AG09309 (cell line): ENCODE results near the gene TMEM9.

ENCODE experiments used
- DNase-seq: peaks from one replicate; pipeline ENCODE4 v3.0.0-alpha.2; 2010; ENCODE audit warnings: low read depth
- H3K4me3 ChIP-seq: 2 replicates; pipeline ENCODE4 v1.5.1; 2011; ENCODE audit warnings: mild to moderate bottlenecking, low read depth, low read length, moderate library complexity; ENCODE audit not compliant: control insufficient read depth
- CTCF ChIP-seq: IDR thresholded peaks from 2 replicates; pipeline ENCODE4 v1.5.1; 2011; ENCODE audit warnings: mild to moderate bottlenecking, low read depth, low read length, inconsistent platforms; ENCODE audit not compliant: insufficient read depth, control insufficient read depth; ENCODE audit errors: missing control alignments

The TMEM9 gene

GRCh38 chr1:201094832-201095231 lies 59.4 kb downstream of the TMEM9 start:
- TF ChIP-seq CTCF, result no peak
- no peak overlapping the region for H3K4me3 ChIP-seq
- no peak for DNase-seq

DNA sequence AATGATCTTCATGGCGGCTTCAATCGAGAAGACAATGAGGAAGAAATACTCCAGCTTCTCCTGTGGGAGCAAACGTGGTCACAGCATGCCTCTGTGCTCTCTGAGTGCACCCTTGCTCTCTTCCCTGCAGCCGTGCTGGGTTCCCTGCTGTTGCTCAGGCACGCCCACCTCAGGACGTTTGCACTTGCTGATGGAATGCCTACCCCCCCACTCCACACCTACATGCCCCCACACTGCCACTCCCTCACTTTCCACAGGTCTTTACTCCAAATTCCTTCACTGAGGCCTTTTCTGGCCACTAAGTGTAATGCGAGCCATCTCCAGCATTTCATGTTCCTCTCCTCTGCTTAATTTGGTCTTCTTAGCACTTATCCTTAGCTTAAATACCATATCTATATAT lies 60.3 kb downstream of the TMEM9 start:
- no peak for DNase-seq
- no peak for TF ChIP-seq CTCF

GRCh38 chr1:201093561-201093960 lies 60.7 kb downstream of the TMEM9 start:
- no peak for DNase-seq
- TF ChIP-seq CTCF, result no peak
- no peak overlapping the region for H3K4me3 ChIP-seq

More for the DNA sequence above, 60.3 kb downstream of the TMEM9 start:
- no peak overlapping the region for H3K4me3 ChIP-seq

DNA sequence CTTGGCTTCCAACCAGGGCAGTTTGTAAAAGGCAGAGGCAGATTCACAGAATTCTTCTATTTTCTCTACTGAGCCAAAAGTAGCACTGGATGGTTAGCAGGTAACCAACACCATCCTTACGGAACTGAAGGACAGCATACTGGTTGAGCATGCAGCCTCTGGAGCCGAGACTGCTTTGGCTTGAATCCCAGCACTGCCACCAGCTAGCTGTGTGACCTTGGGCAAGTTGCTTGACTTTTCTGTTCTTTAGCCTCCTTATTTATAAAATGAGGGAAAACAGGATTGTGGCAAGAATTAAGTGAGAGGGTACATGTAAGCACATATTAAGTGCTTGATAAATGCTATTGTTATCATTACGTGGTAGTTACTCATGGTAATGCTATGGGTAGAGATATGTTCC lies 61.5 kb downstream of the TMEM9 start:
- no peak overlapping the region for H3K4me3 ChIP-seq
- TF ChIP-seq CTCF, result no peak
- DNase-seq, result no peak

DNA sequence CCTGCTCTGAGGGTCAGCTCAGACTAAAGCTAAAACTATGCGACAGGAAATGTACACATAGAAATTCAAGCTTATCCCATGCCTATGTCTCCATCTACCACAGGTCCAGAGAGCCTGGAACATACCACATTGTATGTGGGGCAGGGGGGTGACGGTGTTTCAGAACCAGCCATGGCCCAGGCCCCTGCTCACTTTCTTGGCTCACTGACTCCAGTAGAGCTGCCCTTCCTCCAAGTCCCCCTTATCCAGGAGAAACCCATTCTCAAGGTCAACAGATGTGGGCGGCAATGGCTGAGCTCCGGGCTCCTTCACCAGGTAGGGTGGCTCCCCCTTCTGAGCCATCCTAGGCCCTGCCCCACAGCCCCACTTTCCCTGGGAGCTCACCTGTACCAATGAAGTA lies 63.0 kb downstream of the TMEM9 start:
- no peak overlapping the region for H3K4me3 ChIP-seq
- no peak for DNase-seq
- TF ChIP-seq CTCF, result no peak

DNA sequence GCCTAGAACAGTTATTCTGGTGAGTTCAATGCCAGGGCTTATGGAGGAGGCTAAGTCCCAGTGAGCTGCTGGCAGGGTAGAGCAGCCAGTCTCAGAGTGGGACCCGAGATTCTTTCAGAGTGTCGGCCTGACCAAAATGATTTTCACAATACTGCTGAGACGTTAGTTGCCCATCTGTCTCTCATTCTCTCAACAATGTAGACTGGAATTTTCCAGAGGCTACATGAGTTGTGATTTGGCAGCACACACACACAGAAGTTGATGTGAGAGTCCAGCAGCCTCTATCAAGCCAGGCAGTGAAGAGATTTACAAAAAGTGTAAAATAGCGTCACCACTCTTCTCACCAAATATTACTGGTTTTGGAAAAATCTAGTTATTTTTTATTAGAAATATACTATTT lies 63.7 kb downstream of the TMEM9 start:
- H3K4me3 ChIP-seq, result no peak overlapping the region
- no peak for DNase-seq
- no peak for TF ChIP-seq CTCF

GRCh38 chr1:201089596-201089995 lies 64.7 kb downstream of the TMEM9 start:
- TF ChIP-seq CTCF, result no peak

More at GRCh38 chr1:201089596-201089995, 64.7 kb downstream of the TMEM9 start:
- no peak for DNase-seq
- H3K4me3 ChIP-seq, result no peak overlapping the region
